Loucy (cell line): Measurements from ENCODE around the gene PRPH.

ENCODE experiments used
- H2AFZ ChIP-seq: fragments of 200-600 bp; sonication (generic); 2 replicates; pipeline ENCODE4 v1.6.0; 2016; ENCODE audit warnings: antibody characterized with exemption, mild to moderate bottlenecking, low read length, moderate library complexity
- H3F3A ChIP-seq: fragments of 200-600 bp; 2 replicates; pipeline ENCODE4 v1.6.0; 2016; ENCODE audit warnings: antibody characterized with exemption, low read depth, mild to moderate bottlenecking
- H3K27me3 ChIP-seq: fragments of 200-600 bp; sonication (generic); 2 replicates; pipeline ENCODE4 v1.6.1; 2014; ENCODE audit warnings: low read length, mild to moderate bottlenecking; ENCODE audit not compliant: insufficient read depth, poor library complexity, severe bottlenecking
- H3K36me3 ChIP-seq: fragments of 200-600 bp; sonication (generic); 2 replicates; pipeline ENCODE4 v1.6.1; 2016; ENCODE audit warnings: low read length; ENCODE audit not compliant: insufficient read depth
- H3K4me1 ChIP-seq: fragments of 200-600 bp; sonication (generic); 2 replicates; pipeline ENCODE4 v1.5.1; 2014; ENCODE audit warnings: low read length, mild to moderate bottlenecking; ENCODE audit not compliant: insufficient read depth, poor library complexity, severe bottlenecking
- H3K4me2 ChIP-seq: fragments of 200-600 bp; sonication (generic); 2 replicates; pipeline ENCODE4 v1.6.0; 2014; ENCODE audit warnings: antibody characterized with exemption, low read length, low read depth, mild to moderate bottlenecking; ENCODE audit not compliant: poor library complexity, severe bottlenecking
- H3K4me3 ChIP-seq: fragments of 200-600 bp; sonication (generic); 2 replicates; pipeline ENCODE4 v1.5.1; 2014; ENCODE audit warnings: low read length, mild to moderate bottlenecking, mixed read lengths; ENCODE audit not compliant: poor library complexity, severe bottlenecking
- H3K79me2 ChIP-seq: fragments of 200-600 bp; sonication (generic); 2 replicates; pipeline ENCODE4 v1.6.1; 2014; ENCODE audit warnings: low read length; ENCODE audit not compliant: insufficient read depth
- H3K9ac ChIP-seq: fragments of 200-600 bp; sonication (generic); 2 replicates; pipeline ENCODE4 v1.6.0; 2014; ENCODE audit warnings: mild to moderate bottlenecking, low read depth, low read length, moderate library complexity; ENCODE audit not compliant: poor library complexity, severe bottlenecking
- H3K9me2 ChIP-seq: fragments of 200-600 bp; sonication (generic); replicated peaks from 2 replicates; pipeline ENCODE4 v1.6.1; 2016; ENCODE audit warnings: low read depth, low read length, mixed read lengths
- H3K9me3 ChIP-seq: fragments of 200-600 bp; sonication (generic); 2 replicates; pipeline ENCODE4 v1.6.1; 2014; ENCODE audit warnings: mild to moderate bottlenecking, antibody characterized with exemption, low read length, low read depth; ENCODE audit not compliant: insufficient read depth
- H4K20me1 ChIP-seq: fragments of 200-600 bp; sonication (generic); 2 replicates; pipeline ENCODE4 v1.6.0; 2014; ENCODE audit warnings: antibody characterized with exemption, low read length, mild to moderate bottlenecking; ENCODE audit not compliant: insufficient read depth, poor library complexity, severe bottlenecking
- EZH2phosphoT487 ChIP-seq: fragments of 200-600 bp; IDR thresholded peaks from 2 replicates; pipeline ENCODE4 v1.6.1; 2018; ENCODE audit warnings: antibody characterized with exemption, mild to moderate bottlenecking, moderate library complexity, borderline replicate concordance
- TF ChIP-seq, protein P1 (sequence below): fragments of 200-600 bp; sonication (generic); conservative IDR thresholded peaks from 2 replicates; pipeline ENCODE4 v1.5.1; 2014; ENCODE audit warnings: mild to moderate bottlenecking, antibody characterized with exemption, low read length

Gene PRPH

DNA sequence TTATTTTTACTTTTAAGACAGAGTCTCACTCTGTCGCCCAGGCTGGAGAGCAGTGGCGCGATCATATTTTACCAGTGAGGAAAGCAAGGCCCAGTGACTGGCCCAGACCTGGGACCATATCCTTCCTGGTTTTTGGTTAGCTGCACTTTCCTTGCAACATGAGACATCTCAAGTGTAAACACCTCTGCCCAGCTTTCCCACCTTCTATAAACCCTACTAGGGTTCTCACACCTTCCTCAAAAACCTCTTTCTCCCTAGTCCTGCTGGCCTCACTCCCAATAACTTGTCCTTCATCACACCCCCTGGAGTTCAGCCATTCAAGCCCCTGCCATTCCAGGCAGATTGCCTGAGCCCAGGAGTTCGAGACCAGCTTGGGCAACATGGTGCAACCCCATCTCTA is 10.3 kb upstream of the PRPH start:
- H2AFZ ChIP-seq = 0 out of 2 replicates have a peak overlapping the region, but pooled peaks have one; percentile 39
- no peak overlapping the region for H3K4me2 ChIP-seq
- H3K27me3 ChIP-seq = no peaks in the 10 kb centered on the region
- no peak overlapping the region for H3K4me3 ChIP-seq
- TF ChIP-seq, protein P1, sequence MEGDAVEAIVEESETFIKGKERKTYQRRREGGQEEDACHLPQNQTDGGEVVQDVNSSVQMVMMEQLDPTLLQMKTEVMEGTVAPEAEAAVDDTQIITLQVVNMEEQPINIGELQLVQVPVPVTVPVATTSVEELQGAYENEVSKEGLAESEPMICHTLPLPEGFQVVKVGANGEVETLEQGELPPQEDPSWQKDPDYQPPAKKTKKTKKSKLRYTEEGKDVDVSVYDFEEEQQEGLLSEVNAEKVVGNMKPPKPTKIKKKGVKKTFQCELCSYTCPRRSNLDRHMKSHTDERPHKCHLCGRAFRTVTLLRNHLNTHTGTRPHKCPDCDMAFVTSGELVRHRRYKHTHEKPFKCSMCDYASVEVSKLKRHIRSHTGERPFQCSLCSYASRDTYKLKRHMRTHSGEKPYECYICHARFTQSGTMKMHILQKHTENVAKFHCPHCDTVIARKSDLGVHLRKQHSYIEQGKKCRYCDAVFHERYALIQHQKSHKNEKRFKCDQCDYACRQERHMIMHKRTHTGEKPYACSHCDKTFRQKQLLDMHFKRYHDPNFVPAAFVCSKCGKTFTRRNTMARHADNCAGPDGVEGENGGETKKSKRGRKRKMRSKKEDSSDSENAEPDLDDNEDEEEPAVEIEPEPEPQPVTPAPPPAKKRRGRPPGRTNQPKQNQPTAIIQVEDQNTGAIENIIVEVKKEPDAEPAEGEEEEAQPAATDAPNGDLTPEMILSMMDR = no peak
- no peak for TF ChIP-seq EZH2phosphoT487
- no peaks in the 10 kb centered on the region for H3K9me2 ChIP-seq
- H3K4me1 ChIP-seq = no peaks in the 10 kb centered on the region
- H4K20me1 ChIP-seq = no peaks in the 10 kb centered on the region
- H3K9me3 ChIP-seq = no peaks in the 10 kb centered on the region
- no peaks in the 10 kb centered on the region for H3K79me2 ChIP-seq
- no peaks in the 10 kb centered on the region for H3F3A ChIP-seq
- no peaks in the 10 kb centered on the region for H3K36me3 ChIP-seq
- H3K9ac ChIP-seq = no peak overlapping the region

DNA sequence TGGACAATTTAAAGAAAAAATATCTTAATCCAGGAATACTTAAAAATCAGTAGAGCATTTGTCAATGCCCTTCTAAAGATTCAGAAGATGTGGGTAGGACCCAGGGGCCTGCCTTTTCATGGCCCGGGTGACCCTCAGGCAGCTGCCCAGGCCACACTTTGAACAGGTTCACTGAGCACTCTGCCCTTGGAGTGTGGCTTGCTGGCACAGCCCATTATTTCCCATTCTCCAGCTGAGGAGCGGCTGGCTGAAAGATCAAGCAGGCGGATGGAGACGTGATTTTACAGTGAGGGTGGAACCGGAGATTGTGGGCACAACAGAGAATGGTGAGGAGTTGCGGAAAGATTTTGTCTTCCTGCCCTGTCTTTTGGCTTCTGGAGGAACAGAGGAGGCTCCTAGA is 7.1 kb upstream of the PRPH start:
- Histone ChIP-seq H3K4me1 (no peaks in the 10 kb centered on the region), H3F3A (no peaks in the 10 kb centered on the region), H3K9me3 (no peaks in the 10 kb centered on the region), H4K20me1 (no peaks in the 10 kb centered on the region), H3K9ac (no peak overlapping the region), H3K36me3 (no peaks in the 10 kb centered on the region), H3K4me3 (no peak overlapping the region), H3K27me3 (no peaks in the 10 kb centered on the region), H2AFZ (no peak overlapping the region), H3K4me2 (no peak overlapping the region), H3K79me2 (no peaks in the 10 kb centered on the region), H3K9me2 (no peaks in the 10 kb centered on the region)
- TF ChIP-seq EZH2phosphoT487 = no peak

DNA sequence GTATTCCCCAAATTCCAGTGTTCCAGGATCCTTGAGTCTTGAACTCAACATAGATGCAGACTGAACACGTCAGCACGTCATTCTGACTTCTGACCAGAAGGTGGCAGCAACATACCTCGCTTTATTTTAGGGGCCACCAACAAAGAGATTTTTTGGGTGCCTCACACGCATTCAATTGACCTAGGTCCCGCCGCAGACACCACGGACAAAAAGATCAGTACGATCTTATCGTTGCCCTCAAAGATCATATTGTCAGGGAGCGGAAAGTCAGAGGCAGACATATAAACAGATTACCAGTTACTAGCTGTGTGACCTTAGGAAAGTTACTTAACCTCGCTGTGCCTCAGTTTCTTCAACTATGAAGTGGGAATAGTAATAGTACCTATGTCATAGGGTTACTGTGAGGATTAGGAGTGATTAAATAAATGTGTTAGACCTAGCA is 6.5 kb upstream of the PRPH start:
- no peak overlapping the region for H2AFZ ChIP-seq

More for the DNA sequence above, 6.5 kb upstream of the PRPH start:
- Histone ChIP-seq H3K9me2 (no peaks in the 10 kb centered on the region), H3K9me3 (no peaks in the 10 kb centered on the region), H3K36me3 (no peaks in the 10 kb centered on the region), H3K9ac (no peak overlapping the region), H3K27me3 (no peaks in the 10 kb centered on the region), H3F3A (no peaks in the 10 kb centered on the region), H4K20me1 (no peaks in the 10 kb centered on the region), H3K4me3 (no peak overlapping the region), H3K4me1 (no peaks in the 10 kb centered on the region), H3K4me2 (no peak overlapping the region), H3K79me2 (no peaks in the 10 kb centered on the region)
- no peak for TF ChIP-seq EZH2phosphoT487
- TF ChIP-seq, protein P1 = peak; percentile 97
